ENCODE data around the gene B3GNT7.
"Not testable (repeated sequence)": the region's sequence is repeated elsewhere in the genome, so short reads cannot be mapped to it uniquely, and the experiment has no call there.

The B3GNT7 gene

DNA sequence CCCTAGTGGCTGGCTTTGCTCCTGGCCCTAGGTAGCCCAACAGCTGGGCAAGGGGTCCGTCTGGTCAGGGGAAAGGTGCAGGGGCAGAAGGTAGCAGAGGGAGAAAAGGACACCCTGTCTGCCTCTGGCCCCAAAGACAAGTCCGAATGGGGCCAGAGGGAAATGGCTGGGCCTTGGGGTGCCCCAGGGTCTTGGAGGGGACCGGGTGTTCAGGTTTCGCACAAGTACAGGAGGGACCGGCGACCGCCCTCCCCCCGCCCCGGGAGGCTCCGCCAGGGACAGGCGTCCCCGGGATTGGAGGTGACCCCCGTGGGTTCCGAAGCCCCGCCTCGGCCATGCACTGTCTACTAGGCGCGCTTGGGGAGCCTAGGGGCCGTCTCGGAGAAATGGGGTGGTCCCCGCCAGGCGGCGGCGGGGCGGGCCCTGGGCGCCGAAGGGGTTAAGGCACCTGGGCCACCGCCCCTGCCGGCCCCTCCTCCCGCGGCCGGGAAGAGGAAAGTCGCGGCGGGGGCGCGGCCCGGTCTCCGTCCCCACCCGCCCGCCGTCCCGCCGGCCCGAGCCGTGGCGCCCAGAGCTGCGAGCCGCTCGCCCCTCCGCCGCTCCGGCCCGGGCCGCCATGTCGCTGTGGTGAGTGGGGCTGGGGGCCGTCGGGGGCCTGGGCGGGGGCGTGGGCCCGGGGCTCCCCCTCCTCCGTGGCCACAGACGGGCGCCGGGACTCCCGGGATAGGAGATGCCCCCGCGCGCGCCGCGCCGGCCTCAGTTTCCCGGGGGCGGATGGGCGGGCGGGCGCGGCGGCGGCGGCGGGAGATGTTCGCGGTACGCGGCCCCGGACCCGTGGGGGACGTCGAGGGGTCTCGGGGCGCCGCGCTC, at the start of gene B3GNT7:
TSS of gene B3GNT7 (plus strand) at position 523 of the 870 bp plus-strand sequence. CDS start at position 617, 94 bp downstream.
- DNase-seq (ENCODE audit: low read depth), result no peak

DNA sequence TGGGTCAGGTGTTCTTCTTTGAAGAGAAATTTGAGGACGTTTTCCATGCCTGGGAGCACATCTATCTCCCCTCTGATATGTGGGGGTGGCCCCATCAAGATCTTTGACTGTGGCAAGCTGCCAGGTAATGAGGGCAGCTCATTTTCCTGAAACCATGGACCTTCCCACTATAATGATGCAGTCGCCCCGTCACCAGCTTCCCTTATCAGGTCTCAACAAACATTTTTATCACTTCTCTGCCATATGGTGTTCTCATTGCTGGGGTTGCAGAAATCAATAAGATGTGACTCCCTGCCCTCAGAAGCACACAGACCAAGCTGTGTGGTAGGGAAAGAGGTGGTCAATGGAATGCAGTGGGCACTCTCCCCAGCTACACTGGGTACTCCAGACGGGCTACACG, 48.4 kb upstream of the B3GNT7 start:
- DNase-seq (ENCODE audit: low read depth), result no peak

DNA sequence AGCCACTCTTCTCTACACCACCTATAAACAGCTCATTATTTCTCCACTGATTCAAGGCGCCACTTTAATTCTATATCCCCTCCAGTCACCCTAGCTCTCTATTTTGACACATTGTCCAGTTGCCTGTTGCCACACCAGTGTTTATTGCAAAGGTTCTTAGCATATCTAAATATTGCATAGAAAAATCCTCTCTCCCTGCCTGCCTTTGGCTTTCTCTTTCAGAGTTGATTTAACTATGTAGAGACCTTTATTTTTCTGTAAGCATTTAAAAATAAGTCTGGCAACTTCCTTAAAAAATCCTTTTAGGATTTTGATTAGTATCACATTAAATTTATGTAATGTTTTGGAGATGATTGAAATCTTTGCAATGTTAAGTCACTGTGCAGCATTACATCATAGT, 47.9 kb upstream of the B3GNT7 start:
- no peak for DNase-seq (ENCODE audit: low read depth)

DNA sequence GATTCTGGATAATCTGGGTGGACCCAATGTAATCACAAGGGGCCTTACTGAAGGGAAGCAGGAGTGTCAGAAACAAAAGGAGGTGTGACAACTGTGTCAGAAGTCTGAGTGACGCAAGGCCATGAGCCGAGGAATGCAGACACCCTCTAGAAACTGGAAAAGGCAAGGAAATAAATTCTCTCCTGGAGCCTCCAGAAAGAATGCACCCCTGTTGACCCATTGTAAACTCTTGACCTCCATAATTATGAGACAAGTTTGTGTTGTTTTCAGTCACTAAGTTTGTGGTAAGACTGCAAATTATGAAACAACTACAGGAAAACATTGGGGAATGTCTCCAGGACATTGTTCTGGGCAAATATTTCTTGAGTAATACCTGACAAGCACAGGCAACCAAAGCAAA, 47.3 kb upstream of the B3GNT7 start:
- DNase-seq (ENCODE audit: low read depth), result peak; percentile 19

DNA sequence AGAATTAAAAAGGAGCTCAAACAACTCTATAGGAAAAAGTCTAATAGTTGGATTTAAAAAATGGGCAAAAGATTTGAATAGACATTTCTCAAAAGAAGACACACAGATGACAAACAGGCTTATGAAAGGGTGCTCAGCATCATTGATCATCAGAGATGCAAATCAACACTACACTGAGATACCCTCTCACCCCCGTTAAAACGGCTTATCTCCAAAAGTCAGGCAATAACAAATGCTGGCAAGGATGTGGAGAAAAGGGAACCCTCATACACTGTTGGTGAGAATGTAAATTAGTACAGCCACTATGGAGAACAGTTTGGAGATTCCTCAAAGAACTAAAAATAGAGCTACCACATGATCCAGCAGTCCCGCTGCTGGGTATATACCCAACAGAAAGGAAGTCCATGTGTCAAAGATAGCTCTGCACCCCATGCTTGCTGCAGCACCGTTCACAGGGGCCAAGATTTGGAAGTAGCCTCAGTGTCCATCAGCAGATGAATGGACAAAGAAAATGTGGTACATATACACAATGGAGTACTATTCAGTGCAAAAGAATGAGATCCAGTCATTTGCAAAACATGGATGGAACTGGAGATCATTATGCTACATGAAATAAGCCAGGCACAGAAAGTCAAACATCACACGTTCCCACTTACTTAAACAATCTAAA, 46.7 kb upstream of the B3GNT7 start:
- DNase-seq (ENCODE audit: low read depth), result no peak

DNA sequence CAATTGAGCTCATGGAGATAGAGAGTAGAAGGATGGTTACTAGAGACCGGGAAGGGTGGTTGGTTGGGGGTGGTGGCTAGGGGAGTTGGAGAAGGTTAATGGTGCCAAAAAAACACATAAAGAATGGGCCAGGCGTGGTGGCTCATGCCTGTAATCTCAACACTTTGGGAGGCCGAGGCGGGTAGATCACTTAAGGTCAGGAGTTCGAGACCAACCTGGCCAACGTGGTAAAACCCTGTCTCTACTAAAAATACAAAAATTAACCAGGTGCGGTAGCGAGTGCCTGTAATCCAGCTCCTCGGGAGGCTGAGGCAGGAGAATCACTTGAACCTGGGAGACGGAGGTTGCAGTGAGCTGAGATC, 46.2 kb upstream of the B3GNT7 start:
- DNase-seq (ENCODE audit: low read depth), result not testable (repeated sequence)

DNA sequence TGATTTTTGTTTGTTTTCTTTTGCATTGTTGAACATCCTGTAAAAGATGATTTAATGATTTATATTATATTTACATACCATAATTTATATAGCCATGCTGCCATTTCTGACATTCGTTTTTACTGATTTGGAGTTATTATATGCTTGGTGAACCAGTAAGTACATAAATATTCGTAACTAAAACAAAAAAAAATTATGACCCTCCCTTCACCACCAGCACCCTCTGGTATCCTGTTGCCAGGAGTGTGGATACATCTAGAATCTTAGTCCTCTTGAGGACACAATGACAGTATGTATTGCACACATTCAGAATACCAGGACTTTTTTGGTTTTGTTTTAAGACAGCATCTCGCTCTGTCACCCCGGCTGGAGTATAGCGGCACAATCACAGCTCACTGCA, 43.9 kb upstream of the B3GNT7 start:
- no peak for DNase-seq (ENCODE audit: low read depth)

DNA sequence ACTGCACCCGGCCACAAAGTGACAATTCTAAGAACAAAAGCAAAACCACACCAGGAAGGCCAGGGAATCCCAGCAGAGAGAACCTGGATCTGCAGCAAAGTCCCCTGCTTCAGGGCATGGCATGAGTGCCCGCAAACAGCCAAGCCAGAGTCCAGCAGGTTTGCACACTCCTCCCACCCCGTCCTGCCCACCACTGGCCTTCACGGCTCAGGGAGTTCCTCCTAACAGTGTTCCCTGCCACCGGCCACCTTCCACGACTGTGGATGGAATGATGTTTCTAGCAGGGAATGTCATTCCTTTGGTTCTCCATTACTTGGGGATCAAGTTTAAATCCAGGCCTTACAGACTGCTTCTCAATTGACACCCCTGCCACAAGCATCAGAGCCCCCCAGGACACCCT, 42.0 kb upstream of the B3GNT7 start:
- DNase-seq (ENCODE audit: low read depth), result no peak

DNA sequence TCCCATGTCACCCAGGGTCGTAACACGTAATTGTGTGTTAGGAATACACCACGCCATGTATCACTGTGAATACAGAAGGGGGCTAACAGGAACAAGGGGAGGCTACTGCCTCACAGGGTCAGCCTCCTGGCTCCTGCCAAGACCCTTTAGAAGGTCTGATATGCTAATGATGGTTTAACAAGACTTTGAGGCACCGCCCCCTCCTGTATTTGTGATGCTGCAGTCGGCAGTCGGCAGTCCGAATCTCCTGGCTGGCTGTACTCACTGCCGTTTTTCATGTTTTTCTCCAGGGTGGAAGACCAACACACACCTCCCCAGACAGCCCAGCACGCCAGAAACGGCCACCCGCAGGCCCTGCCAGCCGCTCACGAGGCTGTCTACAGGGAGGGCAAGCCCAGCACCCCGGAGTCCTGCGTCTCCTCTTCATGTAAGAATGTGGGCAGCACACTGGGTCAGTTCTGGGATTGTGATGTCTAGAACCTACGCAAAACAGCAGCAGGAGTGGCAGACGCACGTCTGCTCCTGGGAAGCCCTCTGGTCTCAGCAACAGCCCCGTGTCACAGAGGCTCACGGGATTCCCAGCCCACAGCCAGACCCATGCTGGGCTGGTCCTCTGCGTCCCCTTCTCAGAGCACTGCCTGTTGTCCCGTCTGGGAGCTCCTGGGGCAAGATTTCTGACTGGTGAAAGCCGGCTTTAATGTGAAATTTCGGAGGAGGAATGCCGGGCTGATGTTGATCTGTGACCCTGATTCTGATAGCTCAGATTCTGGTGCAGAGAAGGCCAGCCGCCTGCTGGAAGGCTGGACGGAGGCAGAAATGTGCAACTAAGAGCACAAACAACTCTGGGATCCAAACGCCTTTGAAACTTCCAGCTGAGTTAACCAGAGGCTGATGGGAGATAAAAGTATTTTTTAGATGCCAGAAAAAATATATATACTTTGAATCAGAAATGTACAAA, 39.7 kb upstream of the B3GNT7 start:
- DNase-seq (ENCODE audit: low read depth), result no peak

DNA sequence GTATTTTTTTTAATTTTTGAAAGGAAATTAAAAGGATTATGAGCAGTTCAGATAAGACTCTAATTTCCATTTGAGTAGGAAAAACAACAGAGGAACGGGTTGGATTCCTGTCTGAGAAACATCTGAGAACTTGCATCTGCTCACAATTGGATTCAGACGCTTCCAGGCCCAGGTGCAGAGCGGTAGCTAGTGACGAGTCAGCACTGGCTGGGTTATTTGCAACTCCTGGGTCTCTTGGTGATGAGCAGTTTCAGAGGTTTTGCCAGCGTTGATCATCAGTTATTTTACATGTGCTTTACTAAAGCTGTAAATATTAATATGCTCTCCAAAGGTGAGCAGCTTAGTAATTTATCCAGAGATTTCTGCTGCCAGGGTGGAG, 39.1 kb upstream of the B3GNT7 start:
- DNase-seq (ENCODE audit: low read depth), result no peak

GRCh38 chr2:231357048-231357447, 38.5 kb upstream of the B3GNT7 start:
- no peak for DNase-seq (ENCODE audit: low read depth)

DNA sequence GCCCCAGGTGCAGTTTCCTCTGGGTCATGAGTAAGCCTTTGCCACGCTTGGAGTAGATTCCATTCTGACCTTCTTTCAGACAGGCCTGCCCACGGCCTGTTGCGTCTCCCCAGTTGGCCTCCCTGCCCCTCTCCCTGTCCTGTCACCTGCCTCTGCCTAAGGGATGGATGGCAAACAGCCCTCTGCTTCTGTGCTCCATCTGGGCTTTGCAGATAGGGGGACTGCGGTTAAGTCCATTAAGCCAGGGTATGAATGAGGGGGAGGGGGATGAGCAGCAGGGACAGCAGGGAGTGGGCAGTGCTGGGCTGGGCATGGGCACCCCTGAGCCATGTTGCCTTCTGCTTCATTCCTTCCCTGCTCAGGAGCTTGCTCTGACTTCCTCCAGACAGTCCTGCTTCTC, 37.6 kb upstream of the B3GNT7 start:
- DNase-seq (ENCODE audit: low read depth), result no peak

- no peak for DNase-seq (ENCODE audit: low read depth)
Measured at GRCh38 chr2:231359441-231359840, 36.1 kb upstream of the B3GNT7 start.

DNA sequence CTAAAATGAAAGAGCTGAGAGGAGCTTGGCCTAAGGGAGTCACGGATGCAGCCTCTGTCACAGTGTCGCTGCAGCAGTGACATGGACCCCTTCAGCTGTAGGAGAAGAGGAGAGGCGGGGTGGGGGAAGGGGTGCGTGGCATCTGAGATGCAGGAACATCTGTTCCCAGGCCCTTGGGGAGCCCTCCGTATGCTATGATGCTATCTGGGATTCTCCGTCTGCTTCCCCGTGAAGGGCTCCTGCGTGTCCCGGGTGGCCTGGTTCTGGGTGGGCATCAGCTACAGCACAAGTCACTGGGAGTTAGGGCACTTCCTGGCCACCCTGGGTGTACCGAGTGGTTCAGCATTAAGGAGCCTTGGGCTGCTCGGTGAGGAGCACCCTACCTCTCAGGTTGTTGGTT, 35.6 kb upstream of the B3GNT7 start:
- no peak for DNase-seq (ENCODE audit: low read depth)

DNA sequence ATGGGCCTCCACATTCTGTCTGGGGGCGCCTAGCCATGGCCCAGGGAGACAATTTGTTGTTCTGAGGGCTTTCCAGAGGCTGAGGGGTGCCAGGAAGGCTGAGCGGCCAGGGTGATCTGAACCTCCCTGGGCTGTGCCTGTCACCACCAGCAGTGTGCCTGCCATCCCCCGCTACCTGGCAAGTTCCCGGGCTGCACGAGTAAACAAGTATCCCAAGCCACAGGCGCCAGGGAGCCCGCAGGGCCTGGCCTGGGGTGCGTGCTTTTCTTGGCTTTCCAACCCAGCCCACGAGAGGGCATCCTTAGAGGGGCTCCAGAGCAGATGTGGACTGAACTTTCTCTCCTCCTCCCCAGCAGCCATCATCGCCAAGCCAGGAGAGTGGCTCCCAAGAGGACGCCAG, 35.1 kb upstream of the B3GNT7 start:
- no peak for DNase-seq (ENCODE audit: low read depth)

GRCh38 chr2:231360881-231361371, 34.6 kb upstream of the B3GNT7 start:
- no peak for DNase-seq (ENCODE audit: low read depth)

DNA sequence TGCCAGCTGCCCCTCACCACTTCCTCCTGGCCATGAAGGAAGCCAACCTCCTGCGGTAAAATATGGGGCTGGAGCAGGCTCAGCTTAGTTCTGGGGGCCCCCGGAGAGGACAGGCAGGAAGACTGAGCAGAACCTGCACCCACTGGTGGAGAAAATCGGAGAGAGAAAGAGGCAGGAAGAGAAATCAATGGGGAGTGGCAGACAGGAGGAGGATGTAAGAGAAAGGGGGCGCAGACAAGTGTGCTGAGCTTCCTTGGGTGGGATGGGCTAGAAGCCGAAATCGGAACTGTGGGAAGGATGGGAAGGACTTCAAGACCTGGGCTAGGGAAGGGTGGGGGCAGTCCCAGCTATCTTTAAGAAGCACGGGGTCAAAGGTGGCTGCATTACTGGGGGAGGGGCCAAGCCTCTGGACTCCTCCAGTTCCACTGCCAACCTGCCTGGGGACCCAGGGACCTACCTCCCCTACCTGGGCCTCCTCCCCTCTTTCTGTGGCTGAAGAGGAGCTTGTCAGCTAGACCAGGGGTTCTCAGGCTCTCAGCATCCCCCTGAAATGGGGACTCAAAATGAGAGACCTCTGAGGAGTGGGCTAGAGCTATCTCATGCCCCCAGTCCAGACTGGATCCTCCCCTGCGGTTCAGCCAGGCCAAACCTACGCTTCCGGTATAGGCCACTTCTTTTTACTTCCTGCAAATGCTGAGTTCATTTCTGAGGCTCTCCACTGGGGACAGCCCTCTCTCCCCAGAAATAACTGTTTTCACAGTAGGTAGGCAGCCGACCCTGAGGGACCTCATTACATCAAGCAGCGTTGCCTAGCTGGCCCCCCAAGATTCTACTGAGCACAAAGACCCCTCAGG, 33.6 kb upstream of the B3GNT7 start:
- no peak for DNase-seq (ENCODE audit: low read depth)

GRCh38 chr2:231362555-231363184, 32.8 kb upstream of the B3GNT7 start:
- no peak for DNase-seq (ENCODE audit: low read depth)

GRCh38 chr2:231364061-231364460, 31.4 kb upstream of the B3GNT7 start:
- no peak for DNase-seq (ENCODE audit: low read depth)

DNA sequence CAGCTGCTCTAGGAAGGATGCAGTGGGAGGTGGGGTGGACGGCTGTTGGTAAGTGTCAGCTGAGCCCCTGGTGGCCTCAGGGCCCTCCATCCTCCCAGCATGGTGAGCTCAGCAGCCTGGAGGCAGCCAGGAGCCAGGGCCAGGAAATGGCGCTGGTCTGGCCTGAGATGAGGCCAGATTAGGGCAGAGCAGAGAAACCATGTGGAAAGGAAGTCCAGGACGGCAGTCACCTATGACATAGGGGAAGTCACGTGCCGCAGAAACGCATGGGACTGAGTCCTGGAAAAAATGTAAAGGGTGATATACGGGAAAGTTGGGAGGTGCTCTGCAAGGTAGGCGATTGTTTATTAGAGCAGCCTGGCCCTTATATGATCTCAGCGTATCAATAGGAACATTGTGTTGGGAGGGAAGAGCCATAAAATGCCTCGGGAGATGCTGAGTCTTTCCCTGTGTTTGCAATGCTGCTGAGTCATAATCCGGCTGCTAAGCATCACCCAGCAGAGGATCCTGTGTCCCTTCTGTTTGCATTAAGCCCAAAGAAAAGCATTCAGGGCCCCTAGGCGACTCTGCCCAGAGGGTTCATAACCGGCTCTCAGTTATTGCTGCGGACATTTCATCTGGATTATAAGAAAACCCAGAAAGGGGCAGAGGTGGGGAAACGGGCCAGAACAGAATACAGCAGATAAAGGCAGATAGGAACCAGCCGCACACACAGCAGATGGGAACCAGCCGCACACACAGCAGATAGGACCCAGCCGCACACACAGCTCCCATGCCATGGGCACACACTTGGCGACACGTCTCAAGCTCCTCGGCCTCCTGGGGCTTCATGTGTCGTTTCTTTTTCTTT, 30.3 kb upstream of the B3GNT7 start:
- DNase-seq (ENCODE audit: low read depth), result peak; percentile 70
